Measurements from ENCODE around the gene NUP153. TPM values are rescaled to one million over a fixed set of nuclear protein-coding genes. Genes with fewer than 3 reads are reported as not detected.
"Not testable (repeated sequence)": the region's sequence is repeated elsewhere in the genome, so short reads cannot be mapped to it uniquely, and the experiment has no call there.

Gene NUP153
- 10 to 100 TPM; 59.1 to 60.2 (median 60.0) TPM for polyA plus RNA-seq (ENCODE audit: insufficient read length in 3 of 3)

- DNase-seq (ENCODE audit: low read depth in 3 of 3, low spot score in 2 of 3), result peak; percentile 97 to 99 (median 98)
Measured at GRCh38 chr6:17706580-17707370, at the start of gene NUP153. TSS of gene NUP153 (minus strand) at chr6:17706925. CDS start at chr6:17706387, 538 bp downstream.

GRCh38 chr6:17754254-17754653 is 47.5 kb upstream of the NUP153 start:
- DNase-seq (ENCODE audit: low read depth in 3 of 3, low spot score in 2 of 3), result no peak

DNA sequence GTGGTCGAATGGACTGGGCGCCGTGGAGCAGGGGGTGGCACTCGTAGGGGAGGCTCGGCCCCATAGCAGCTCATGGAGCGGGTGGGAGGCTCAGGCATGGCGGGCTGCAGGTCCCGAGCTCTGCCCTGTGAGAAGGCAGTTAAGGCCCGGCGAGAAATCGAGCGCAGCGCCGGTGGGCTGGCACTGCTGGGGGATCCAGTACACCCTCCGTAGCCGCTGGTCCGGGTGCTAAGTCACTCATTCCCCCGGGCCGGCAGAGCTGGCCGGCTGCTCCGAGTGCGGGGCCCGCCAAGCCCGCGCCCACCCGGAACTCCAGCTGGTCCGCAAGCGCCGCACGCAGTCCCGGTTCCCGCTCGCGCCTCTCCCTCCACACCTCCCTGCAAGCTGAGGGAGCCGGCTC is 38.6 kb upstream of the NUP153 start:
- DNase-seq (ENCODE audit: low read depth in 3 of 3, low spot score in 2 of 3), result not testable (repeated sequence)

DNA sequence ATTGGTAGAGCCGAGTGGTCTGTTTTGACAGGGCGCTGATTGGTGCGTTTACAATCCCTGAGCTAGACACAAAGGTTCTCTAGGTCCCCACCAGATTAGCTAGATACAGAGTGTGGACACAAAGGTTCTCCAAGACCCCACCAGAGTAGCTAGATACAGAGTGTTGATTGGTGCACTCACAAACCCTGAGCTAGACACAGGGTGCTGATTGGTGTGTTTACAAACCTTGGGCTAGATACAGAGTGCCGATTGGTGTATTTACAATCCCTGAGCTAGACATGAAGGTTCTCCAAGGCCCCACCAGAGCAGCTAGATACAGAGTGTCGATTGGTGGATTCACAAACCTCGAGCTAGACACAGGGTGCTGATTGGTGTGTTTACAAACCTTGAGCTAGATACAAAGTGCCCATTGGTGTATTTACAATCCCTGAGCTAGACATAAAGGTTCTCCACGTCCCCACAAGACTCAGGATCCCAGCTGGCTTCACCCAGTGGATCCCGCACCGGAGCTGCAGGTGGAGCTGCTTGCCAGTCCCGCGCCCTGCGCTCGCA is 38.1 kb upstream of the NUP153 start:
- DNase-seq (ENCODE audit: low read depth in 3 of 3, low spot score in 2 of 3), result not testable (repeated sequence)

GRCh38 chr6:17744019-17744756 is 37.5 kb upstream of the NUP153 start:
- DNase-seq (ENCODE audit: low read depth in 3 of 3, low spot score in 2 of 3), result no peak

DNA sequence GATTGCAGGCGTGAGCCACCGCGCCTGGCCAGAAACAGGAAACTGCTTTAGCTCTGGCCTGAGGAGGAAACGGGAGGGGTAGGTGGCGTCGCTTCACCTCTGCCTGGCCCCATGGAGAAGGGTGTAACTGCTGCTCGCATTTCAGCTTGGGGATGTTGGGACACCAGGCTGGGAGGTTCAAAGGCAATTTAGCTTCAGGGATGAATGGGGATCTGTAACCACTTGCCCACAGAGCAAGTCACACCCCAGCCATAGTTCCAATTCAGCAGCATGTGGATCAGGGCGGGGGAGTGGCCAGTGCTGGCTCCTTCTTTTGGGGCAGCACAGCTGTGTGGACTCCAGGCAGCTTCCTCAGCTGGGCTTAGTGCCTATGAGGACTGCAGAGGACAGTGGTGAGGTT is 34.8 kb upstream of the NUP153 start:
- DNase-seq (ENCODE audit: low read depth in 3 of 3, low spot score in 2 of 3), result no peak

DNA sequence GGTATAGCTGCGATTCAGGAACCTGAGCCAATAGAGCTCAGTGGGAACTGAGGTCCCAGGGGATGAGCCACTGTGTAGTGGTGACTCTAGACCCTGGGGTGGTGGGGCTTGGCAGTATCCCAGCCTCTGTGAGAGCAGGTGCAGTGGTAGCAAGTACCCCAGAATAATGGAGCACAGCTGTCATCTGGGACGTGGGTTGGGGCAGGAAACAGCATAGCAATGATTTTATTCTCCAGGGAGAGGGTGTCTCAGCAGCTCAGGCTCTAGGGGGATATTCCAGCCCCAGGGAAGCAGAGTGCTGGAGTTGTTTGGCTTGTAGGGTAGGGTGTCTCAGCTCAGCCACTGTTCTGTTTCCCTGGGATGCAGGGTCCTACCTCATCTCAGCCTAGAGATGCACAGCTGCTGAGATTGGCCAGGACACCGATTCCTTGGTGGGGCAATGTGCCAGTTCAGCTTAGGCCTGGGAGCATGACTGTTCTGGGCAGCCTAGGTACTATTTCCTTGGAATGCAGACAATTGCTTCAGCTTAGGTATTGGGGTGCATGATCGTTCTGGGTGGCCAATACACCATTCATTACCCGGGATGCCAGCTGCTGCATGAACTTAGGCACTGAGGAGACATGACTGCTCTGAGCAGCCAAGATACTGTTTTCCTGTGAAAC is 34.0 kb upstream of the NUP153 start:
- DNase-seq (ENCODE audit: low read depth in 3 of 3, low spot score in 2 of 3), result no peak

DNA sequence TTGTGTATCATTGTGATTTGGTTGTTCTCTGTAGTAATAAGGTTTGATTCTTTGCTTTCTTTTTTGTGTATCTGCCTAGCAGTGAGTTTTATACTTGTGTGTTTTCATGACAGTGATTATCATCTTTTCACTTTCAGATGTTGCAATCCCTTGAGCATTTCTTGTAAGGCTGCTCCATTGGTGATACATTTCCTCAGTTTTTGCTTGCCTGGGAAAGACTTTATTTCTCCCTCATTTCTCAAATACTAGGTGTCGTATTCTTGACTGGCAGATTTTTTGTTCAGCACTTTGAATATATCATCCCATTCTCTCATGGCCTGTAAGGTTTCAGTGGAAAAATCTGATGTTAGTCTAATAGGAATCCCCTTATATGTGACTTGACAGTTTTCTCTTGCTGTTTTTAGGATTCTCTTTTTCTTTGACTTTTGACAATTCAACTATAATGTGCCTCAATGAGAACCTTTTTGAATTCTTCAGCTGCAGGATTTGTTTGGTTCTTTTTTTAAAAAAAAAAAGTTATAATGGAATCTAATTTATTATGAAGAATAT is 31.1 kb upstream of the NUP153 start:
- DNase-seq (ENCODE audit: low read depth in 3 of 3, low spot score in 2 of 3), result no peak

- not testable (repeated sequence) for DNase-seq (ENCODE audit: low read depth in 3 of 3, low spot score in 2 of 3)
Measured at GRCh38 chr6:17735311-17735710, 28.6 kb upstream of the NUP153 start.

DNA sequence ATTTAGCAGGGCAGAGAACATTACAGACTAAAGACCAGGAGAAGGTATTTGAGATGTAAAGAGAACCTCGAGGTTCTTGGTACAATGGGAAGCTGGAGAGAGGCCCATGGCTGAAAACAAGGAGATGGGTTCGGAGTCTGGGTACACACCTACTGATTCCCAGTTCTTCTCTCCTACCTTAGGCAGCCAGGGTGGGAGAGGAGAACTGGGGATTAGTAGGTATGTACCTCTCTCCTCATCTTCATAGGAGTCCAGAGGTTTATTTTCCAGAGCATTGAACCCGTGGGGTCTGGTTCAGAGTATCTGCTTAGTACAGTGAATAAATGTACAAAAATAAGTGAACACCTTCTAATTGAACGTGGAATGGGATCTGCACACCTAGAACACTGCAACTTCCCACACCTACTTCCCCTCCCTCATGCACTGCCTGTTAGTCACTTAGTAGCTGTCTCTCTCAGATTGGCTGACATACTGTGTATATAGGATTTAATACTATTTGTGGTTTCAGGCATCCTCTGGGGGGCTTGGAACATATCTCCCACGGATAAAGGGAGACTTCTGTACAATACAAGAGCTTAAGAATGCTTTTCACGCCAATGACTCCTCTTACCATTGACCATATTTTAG is 23.5 kb upstream of the NUP153 start:
- DNase-seq (ENCODE audit: low read depth in 3 of 3, low spot score in 2 of 3), result no peak

DNA sequence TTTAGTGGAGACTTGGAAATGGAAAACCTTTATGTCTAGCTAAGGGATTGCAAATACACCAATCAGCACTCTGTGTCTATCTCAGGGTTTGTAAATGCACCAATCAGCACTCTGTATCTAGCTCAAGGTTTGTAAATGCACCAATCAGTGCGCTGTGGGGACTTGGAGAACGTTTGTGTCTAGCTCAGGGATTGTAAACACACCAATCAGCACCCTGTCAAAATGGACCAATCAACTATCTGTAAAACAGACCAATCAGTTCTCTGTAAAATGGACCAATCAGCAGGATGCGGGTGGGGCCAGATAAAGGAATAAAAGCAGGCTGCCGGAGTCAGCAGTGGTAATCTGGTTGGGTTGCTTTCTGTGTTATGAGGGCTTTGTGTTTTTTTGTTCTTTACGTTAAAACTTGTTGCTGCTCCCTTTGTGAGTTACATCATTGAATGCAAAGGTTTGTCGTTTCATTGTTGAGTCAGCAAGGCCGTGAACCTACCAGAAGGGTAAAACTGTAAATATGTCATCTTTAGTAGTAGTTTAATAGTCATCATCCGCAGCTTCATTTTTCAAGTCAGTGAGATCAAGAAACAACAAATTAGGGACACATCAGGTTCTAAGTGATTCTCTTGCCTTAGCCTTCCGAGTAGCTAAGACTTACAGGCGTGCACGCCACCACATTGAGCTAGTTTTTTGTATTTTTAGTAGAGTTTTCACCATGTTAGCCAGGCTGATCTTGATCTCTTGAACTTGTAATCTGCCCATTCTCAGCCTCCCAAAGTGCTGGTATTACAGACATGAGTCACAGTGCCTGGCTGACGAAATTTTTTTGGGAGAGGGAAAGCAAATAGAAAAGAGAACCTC is 22.7 kb upstream of the NUP153 start:
- DNase-seq (ENCODE audit: low read depth in 3 of 3, low spot score in 2 of 3), result no peak

- DNase-seq (ENCODE audit: low read depth in 3 of 3, low spot score in 2 of 3), result no peak
Measured at GRCh38 chr6:17728551-17729222, 22.0 kb upstream of the NUP153 start.

- peak; percentile 44 to 57 (median 54) for DNase-seq (ENCODE audit: low read depth in 3 of 3, low spot score in 2 of 3)
Measured at GRCh38 chr6:17725083-17725482, 18.4 kb upstream of the NUP153 start.

GRCh38 chr6:17724341-17724740 is 17.6 kb upstream of the NUP153 start:
- no peak for DNase-seq (ENCODE audit: low read depth in 3 of 3, low spot score in 2 of 3)

- DNase-seq (ENCODE audit: low read depth in 3 of 3, low spot score in 2 of 3), result no peak
Measured at GRCh38 chr6:17721671-17722070, 14.9 kb upstream of the NUP153 start.

DNA sequence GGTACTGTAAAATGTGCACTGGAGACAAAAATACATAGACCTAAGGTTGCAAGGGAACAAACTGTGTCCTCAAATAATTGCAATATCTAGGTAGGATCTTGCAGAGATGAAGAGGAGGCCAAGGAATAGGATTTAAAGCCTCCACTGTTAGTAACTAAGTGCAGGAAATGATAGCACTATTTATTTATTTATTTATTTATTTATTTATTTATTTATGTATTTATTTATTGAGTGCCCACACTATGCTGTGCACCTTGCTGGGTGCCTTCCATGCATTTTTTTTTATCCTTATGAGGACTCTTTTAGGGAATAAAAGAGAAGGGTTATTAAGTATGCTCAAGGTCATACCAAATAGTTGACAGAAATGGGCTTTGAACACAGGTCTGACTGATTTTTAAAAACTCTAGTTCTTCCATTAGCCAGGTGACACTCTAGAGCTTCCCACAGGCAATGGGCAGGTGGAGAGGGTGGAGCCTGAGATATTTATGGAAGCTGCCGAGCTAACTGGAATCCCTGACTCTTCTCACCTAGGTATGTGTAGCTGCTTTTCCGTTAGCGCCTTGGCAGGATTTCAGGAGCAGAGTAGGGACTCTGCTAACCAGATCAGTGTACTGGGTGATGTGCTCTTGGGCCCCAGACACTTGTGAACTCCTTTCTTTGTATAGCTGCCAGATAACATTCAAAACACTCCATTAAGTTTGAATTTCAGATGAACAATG is 12.8 kb upstream of the NUP153 start:
- no peak for DNase-seq (ENCODE audit: low read depth in 3 of 3, low spot score in 2 of 3)

GRCh38 chr6:17716221-17716620 is 9.5 kb upstream of the NUP153 start:
- DNase-seq (ENCODE audit: low read depth in 3 of 3, low spot score in 2 of 3), result no peak

Data from right renal cortex interstitium (tissue), 3 donors.